SIG-M5 treated with dmso at 0.1 percent for 504 hours (cell line): ENCODE data around the gene TEDC1.
A peak's percentile ranks its signal among the peaks of the same experiment; 100 is the strongest.

ENCODE experiments used
- DNase-seq: peaks from one replicate; lab custom pipeline; 2025; ENCODE audit not compliant: unreplicated experiment; lab: John Stamatoyannopoulos, UW

The TEDC1 gene

GRCh38 chr14:105519946-105520698 lies 29.1 kb downstream of the TEDC1 start:
- no peak for DNase-seq

DNA sequence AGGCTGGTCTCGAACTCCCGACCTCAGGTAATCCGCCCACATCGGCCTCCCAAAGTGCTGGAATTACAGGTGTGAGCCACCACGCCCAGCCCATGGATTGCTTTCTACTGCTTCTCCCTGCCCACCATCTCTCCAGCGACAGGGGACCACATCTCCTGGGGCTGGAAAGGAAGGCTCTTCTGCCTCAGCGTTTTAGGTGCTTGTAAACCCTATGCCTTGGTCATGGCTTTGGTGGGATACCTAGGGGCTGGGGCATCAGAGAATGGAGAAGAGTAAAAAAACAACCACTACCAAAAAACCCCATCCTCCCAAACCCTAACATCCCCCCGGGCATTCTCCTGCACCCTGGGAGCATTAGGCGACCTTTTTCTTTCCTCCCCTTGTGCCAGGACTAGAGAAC lies 34.3 kb downstream of the TEDC1 start:
- DNase-seq, result no peak

DNA sequence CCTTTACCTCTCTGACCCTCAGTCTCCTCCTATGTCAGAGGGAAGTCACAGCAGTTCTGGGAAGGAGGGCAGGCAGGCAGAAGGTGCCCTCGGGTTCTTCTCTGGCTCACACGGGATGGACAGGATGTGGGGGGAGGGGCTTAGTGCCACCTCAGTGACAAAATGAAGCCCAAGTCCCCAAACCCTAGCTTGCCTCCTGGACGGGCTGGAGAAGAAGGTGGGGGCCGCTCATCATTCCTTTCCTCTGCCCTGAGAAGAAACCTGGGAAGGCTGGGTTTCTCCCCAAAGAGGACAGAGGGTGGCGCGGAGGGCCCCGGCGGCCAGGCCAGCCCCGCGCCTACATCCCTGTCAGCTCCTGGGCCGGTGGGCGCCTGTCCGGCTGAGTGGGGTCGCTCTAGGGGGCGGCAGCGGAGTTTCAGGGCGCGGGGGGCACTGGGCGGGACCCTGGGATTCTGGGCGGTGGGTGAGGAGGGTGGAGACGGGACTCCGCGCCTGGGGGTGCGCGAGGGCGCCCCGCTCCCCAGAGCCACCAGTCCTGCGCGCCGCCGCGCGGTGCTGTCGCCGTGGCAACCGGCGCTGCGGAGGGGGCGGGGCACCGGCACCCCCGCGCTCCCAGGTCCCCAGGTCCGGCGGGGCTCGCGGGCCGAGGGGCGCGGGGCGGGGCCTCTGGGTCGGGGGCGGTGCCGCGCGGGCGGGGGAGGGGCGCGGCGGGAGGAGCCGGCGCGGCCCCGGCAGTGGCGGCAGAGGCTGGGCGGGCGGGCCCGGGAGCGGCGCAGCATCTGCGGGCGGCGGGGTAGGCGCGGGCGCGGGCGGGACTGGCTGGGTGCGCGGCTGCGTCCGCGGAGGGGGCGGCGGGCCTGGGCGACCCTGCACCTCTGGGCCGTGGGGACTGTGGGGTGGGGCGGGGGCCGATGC lies 35.1 kb downstream of the TEDC1 start, which contains the start of gene TMEM121:
Gene TMEM121, plus strand, starts transcription at position 723 of the 915 bp plus-strand sequence. CDS start 2,252 bp downstream, outside the sequence.
- no peak for DNase-seq

DNA sequence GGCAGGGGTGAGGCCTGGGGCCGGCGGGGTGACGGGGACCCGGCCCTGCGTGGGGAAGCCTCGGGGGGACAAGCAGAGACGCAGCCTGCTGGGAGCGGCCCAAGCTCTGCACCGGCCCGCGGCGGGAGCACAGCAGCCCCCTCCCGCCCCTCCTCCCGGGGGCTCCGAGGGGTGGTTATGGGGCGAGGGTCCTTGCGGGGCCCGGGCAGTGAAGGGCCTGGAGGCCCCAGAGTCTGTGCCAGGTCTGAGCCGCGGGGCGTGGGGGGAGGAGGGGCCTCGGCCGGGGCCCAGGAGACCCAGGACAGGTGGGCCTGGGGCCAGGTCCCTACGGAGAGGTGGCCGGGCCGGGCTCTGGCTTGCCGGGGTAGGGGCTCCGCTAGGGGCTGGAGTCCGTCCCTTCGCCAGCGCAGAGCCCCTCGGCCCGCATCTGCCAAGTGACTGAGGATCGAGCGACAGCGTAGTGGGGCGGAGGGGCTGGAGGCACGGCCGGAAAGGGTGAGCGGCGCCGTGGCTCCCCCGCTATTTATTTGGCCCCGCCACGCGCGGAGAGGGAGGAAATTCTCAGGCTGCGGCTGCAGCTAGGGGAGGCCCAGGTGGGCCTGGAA lies 35.8 kb downstream of the TEDC1 start:
- no peak for DNase-seq

DNA sequence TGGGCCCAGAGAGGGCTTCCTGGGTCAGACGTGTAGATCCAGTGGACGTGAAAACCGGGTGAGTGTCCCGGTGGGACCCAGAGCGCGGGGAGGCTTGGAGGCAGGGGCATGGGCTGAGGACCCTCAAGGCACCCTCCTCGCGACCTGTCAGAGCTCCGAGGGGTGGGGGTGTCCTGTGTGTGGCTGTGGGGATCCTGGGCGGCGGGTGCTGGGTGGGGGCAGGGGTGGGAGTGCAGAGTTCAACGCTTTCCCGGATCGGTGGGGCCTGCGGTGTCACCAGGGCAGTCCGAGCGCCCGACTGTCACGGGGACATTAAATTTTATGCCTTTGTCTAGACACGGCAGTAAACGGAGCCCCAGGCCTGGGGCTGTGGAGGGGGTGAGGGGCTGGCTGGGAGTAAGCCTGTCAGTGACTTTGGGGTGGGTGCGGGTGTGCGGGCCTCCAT lies 36.4 kb downstream of the TEDC1 start:
- DNase-seq, result no peak

- DNase-seq, result peak; percentile 56
Observed at GRCh38 chr14:105527826-105528585, 37.0 kb downstream of the TEDC1 start.

DNA sequence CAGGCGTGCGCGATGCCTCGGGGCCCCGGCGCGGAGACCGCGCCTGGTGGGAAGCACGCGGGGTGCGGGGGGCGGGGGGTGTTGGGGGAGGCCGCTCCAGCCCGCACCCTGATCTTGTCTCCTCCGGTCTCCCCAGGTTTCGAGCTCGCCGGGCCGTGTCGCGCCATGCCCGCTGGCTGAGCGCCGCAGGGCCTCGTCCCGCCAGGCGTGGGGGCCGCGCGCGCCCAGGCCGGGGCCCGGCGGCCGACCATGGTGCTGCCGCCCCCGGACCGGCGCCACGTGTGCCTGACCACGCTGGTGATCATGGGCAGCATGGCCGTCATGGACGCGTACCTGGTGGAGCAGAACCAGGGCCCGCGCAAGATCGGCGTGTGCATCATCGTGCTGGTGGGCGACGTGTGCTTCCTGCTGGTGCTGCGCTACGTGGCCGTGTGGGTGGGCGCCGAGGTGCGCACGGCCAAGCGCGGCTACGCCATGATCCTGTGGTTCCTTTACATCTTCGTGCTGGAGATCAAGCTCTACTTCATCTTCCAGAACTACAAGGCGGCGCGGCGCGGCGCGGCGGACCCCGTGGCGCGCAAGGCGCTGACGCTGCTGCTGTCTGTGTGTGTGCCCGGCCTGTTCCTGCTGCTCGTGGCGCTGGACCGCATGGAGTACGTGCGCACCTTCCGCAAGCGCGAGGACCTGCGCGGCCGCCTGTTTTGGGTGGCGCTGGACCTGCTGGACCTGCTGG lies 37.7 kb downstream of the TEDC1 start:
- DNase-seq, result no peak

GRCh38 chr14:105529319-105529568 lies 38.2 kb downstream of the TEDC1 start:
- no peak for DNase-seq

GRCh38 chr14:105529569-105530284 lies 38.7 kb downstream of the TEDC1 start:
- DNase-seq, result no peak

DNA sequence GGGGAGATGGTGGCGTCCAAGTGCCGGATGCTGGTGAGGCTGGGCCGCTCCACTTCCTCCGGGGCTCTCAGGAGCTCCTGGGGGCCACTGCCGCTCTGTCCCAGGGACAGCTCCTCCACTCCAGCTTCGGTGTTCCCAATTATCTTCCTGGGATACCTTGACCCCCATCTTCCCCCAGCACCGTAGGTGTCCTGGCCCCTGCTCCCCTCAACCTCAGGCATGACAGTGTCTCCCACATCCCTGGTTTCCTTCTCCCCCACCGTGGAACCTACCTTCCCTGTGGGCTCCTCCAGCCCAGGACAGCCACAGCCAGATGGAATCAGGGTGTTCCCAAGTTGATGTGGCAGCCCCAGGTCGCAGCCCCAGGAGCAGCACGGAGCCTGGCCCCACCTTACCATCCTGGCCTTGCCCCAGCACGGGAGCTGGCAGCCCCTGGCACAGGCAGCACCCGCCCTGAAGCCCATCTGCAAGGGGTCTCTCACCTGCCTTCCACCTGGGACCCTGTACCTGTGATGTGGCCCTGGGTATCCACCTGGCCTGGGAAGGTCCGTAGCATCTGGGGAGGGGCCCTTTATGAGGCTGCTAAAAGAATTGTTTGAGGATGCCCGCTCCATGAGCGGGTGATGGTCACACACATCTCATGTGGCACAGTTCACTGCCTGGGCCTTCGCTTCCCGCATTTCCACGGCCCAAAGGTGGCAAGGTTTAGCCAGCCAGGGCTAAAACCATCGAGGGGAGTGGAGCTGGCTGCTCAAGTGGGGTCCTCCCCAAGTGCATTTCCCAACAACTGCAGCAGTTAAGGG lies 39.4 kb downstream of the TEDC1 start:
- no peak for DNase-seq

DNA sequence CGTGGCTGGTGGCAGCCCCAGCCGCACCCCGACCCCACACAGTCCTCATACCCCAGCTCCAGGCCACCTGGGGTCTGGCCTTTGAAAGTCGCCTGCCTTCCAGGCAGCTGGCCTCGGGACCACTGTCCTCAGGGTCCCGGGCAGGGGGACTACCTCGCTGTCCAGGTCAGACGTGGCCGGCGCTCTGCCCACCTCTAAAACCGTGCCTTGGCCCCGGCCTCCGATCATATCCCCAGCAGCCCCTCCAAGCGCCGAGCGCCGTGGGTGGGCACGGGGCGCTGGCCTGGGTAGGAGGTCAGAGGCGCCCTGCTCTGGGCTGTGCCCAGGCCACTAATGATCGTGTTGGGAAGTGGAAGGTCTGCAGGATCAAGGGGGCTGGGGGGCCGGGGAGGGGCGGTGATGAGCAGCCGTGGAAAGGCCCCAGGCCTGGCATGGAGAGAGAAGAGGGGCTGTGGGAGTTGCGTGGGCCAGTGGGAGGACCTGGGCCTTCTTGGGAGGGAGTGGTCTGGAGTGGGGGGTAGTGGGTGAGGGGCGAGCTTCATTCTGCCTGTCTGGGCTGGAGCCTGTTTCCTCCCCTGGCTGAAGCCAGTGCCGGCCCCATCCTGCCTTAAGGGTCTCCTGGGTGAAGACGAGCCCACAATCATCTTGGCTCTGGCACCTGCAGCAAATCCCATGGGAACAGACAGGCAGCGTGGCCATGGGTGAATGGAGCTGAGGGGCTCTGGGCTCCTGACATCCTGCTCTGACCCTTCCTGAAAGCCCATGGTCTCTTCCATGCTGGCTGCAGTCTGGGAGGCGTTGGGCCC lies 40.2 kb downstream of the TEDC1 start:
- DNase-seq, result no peak

DNA sequence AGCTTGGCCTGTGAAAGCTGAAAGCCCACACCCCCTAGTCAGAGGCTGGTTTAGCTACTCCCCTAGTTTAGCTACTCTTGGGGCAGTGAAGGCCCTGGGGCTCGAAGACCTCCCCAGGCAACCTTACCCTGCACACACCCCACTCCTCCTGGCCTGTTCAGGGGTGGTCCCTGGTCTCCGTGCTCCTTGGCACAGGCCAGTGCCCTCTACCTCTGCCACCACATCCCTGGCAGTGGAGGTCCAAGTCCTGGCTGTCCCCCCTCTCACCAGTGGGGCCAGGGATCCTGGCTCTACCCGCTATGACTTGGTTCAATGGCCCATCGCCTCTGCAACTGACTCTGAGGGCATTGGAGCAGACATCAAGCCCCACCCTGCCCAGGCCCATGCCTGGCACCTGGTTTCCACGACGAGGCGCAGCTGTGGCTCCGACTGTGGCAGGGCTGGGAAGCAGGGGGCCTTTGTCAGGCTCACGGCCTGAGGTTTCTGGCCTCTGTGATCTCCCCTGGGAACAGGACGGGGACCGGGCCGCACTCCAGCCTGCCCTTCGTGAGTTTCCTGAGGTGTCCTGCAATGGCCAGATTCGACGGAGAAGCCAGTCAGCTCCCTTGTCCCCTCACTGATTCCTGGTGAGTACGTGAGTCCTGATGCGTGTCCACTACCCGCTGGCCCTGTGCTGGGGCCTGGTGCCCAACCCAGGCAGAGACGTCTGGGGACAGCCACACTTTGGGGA lies 41.0 kb downstream of the TEDC1 start:
- no peak for DNase-seq

DNA sequence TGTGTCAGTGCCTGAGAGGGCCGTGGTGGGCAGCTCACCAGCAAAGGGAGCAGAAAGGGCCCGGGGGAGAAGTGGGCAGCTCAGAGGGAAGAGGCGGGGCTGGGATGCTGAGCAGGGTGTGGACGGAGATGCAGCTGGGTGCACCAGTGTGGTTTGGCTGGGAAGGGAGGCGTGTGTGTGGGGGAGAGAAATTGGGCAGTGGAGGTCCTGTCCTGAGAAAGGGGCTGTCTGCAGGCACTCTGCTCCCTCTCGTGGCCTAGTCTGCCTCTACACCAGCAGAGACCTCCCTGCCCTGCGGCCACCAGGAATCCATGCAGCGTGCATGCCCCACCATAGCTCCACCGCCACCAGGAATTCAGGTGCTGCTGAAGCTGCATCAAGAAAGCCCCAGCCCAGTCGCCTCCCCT lies 41.7 kb downstream of the TEDC1 start:
- peak; percentile 14 for DNase-seq

GRCh38 chr14:105533391-105533790 lies 42.3 kb downstream of the TEDC1 start:
- DNase-seq, result no peak

DNA sequence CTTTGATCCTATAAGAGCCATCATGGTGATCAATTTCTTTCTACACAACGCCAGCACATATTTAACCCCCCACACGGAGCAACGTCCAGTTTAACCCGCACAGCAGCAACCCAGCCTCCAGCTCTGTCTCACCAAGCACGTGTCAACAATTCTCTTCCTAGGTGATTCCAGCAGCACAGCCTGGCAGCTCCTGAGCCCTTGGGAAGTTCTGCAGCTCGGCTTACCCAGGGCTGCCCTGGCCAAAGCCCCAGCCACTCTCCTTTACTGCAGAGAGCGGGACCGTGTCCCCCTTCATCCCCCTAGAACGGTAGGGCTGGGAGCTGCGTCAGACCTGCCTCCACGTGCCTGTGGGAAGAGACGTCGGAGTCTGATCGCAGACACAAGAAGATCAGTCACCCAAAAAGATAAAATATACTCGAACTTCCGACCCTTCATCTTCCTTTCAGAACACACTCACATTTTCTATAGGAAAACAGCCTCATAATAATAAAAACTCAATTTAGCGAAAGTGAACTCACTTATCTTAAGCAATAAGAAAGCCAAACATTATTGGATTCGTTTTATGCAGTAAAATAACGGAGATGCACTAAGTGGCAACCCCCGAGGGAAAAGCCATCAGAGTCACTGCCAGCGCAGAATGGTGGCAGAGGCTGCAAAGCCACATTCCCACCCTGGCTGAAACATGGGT lies 42.9 kb downstream of the TEDC1 start:
- DNase-seq, result no peak

DNA sequence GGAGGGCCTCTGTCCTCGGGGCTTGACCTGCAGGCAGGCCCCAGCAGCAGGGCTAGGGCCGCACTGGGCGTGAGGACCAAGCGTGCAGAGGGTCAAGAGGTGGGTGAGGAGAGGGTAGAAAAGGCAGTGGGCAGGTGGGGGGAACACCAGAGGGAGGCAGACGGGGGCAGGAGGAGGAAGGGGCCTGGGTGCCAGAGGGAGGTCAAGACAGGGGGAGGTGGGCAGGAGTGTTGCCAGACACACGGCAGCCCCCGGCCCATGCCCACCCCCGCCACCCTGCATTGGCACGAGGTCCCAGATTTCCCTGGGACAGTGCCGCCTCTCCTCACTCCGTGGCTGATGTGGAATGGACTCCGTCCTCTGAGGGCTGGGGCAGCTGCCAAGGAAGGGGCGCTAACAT lies 43.5 kb downstream of the TEDC1 start:
- DNase-seq, result no peak

DNA sequence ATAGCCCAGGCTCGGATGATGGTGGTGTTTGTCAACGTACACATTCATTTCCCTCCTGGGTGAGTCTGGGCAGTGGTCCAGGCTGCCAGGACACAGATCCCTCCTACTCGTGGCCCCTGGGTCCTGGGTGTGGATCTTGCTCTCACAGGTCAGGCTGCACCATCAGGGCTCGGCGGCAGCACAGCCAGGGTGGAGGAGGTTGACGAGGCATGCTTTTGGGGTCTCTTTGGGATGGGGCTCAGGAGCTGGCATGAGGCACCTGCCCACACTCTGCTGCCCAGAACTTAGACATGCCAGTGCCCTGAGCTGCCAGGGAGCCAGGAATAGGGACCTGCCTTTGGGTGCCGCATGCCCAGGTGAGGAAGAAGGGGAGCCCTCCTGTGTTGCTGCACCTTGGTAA lies 45.0 kb downstream of the TEDC1 start:
- DNase-seq, result no peak
